H1 (cell line): ENCODE results near the gene HM13. TPM values are rescaled to one million over a fixed set of nuclear protein-coding genes. Genes with fewer than 3 reads are reported as not detected.

Source experiments
- CTCF ChIA-PET: fragments of 300-600 bp; sonication (Branson Sonifier 250); formaldehyde crosslinking; loops from one replicate; lab custom pipeline; 2021; ENCODE audit not compliant: partially characterized antibody; lab: Charles Lee
- POLR2A ChIA-PET: fragments of 300-600 bp; sonication (Branson Sonifier 250); formaldehyde crosslinking; loops from one replicate; lab custom pipeline; 2021; ENCODE audit warnings: inconsistent platforms; ENCODE audit not compliant: partially characterized antibody; lab: Charles Lee
- DNase-seq, 2 experiments: peaks; one replicate each; pipeline versions ENCODE4 v3.0.0 to v3.0.0-alpha.2; 2010 to 2022; ENCODE audit warnings: low spot score in 2 of 2, low read depth in 1 of 2, mixed read lengths in 1 of 2
- FAIRE-seq: peaks from 2 replicates; lab custom pipeline; 2011; peaks lifted over from hg19 to GRCh38; lab: Jason Lieb, UNC
- H2AFZ ChIP-seq: 2 replicates; pipeline ENCODE4 v1.8.1; 2012; ENCODE audit warnings: low read length, inconsistent platforms
- H2AK5ac ChIP-seq: 2 replicates; pipeline ENCODE4 v1.6.1; 2013; ENCODE audit warnings: low read depth, low read length
- H2BK120ac ChIP-seq: replicated peaks from 2 replicates; pipeline ENCODE3; 2013; ENCODE audit warnings: low read depth, low read length, inconsistent platforms
- H2BK12ac ChIP-seq: 2 replicates; pipeline ENCODE4 v1.6.1; 2013; ENCODE audit warnings: low read depth, low read length
- H2BK15ac ChIP-seq: 2 replicates; pipeline ENCODE4 v1.6.1; 2013; ENCODE audit warnings: low read length
- H2BK20ac ChIP-seq: 2 replicates; pipeline ENCODE4 v1.6.1; 2013; ENCODE audit warnings: low read length
- H2BK5ac ChIP-seq: 2 replicates; pipeline ENCODE4 v1.6.1; 2013; ENCODE audit warnings: low read depth, low read length
- H3K14ac ChIP-seq: 2 replicates; pipeline ENCODE4 v1.6.1; 2013; ENCODE audit warnings: inconsistent platforms; ENCODE audit not compliant: insufficient read length
- H3K18ac ChIP-seq: 2 replicates; pipeline ENCODE4 v1.6.1; 2013; ENCODE audit warnings: low read length; ENCODE audit errors: extremely low read depth
- H3K23ac ChIP-seq: 2 replicates; pipeline ENCODE4 v1.6.1; 2013; ENCODE audit warnings: inconsistent platforms; ENCODE audit not compliant: insufficient read length
- H3K23me2 ChIP-seq: 2 replicates; pipeline ENCODE4 v1.6.1; 2013; ENCODE audit warnings: low read depth, low read length
- H3K27ac ChIP-seq: 2 replicates; pipeline ENCODE4 v1.6.1; 2011; ENCODE audit warnings: low read depth, low read length, inconsistent platforms
- H3K27me3 ChIP-seq, 4 experiments: replicated peaks in 1 of 4; 1 replicate in 1 of 4; 2 replicates in 3 of 4; pipeline versions ENCODE4 v1.6.1 to v1.8.1; 2011 to 2013; ENCODE audit warnings: low read length in 3 of 4, mild to moderate bottlenecking in 3 of 4, inconsistent platforms in 2 of 4, mixed read lengths in 2 of 4, moderate library complexity in 1 of 4; ENCODE audit not compliant: control insufficient read depth in 3 of 4, insufficient read depth in 3 of 4; ENCODE audit errors: extremely low read depth in 1 of 4
- H3K36me3 ChIP-seq, 4 experiments: 2 replicates each; pipeline versions ENCODE4 v1.6.1 to v1.8.1; 2011 to 2013; ENCODE audit warnings: mild to moderate bottlenecking in 4 of 4, low read length in 3 of 4, moderate library complexity in 2 of 4, control low read depth in 1 of 4, inconsistent platforms in 1 of 4; ENCODE audit not compliant: insufficient read depth in 4 of 4, control insufficient read depth in 2 of 4
- H3K4ac ChIP-seq: replicated peaks from 2 replicates; pipeline ENCODE3; 2013; ENCODE audit warnings: low read length, low read depth, mixed read lengths, inconsistent platforms; ENCODE audit not compliant: insufficient read length
- H3K4me1 ChIP-seq, 4 experiments: replicated peaks in 1 of 4; 1 replicate in 1 of 4; 2 replicates in 3 of 4; pipeline versions ENCODE4 v1.6.1 to v1.8.1; 2011 to 2013; ENCODE audit warnings: low read length in 3 of 4, inconsistent platforms in 2 of 4, mixed read lengths in 1 of 4; ENCODE audit not compliant: insufficient read depth in 4 of 4, control insufficient read depth in 3 of 4
- H3K4me2 ChIP-seq, 2 experiments: 2 replicates each; pipeline versions ENCODE4 v1.6.1 to v1.8.1; 2011 to 2013; ENCODE audit warnings: low read depth in 2 of 2, low read length in 2 of 2, control low read depth in 1 of 2, inconsistent platforms in 1 of 2, mild to moderate bottlenecking in 1 of 2; ENCODE audit not compliant: insufficient read depth in 1 of 2
- H3K4me3 ChIP-seq, 4 experiments: fragments of 200-600, 300-600 bp in 1 of 4; sonication (generic), shearing (Covaris generic), sonication (Bioruptor Twin) in 1 of 4; 2 replicates each; pipeline versions ENCODE4 v1.5.1 to v1.8.1; 2011 to 2016; ENCODE audit warnings: low read length in 4 of 4, low read depth in 3 of 4, control low read depth in 2 of 4, inconsistent platforms in 2 of 4, mild to moderate bottlenecking in 2 of 4, mixed read lengths in 1 of 4, moderate library complexity in 1 of 4; ENCODE audit not compliant: insufficient read depth in 2 of 4; ENCODE audit errors: extremely low read depth in 1 of 4
- H3K56ac ChIP-seq: replicated peaks from 2 replicates; pipeline ENCODE3; 2013; ENCODE audit warnings: low read depth, mild to moderate bottlenecking, mixed read lengths, low read length, inconsistent platforms; ENCODE audit not compliant: insufficient read length
- H3K79me1 ChIP-seq: 2 replicates; pipeline ENCODE4 v1.6.1; 2013; ENCODE audit warnings: low read depth, low read length, control low read depth
- H3K79me2 ChIP-seq, 2 experiments: 2 replicates each; pipeline versions ENCODE4 v1.6.1 to v1.8.1; 2012 to 2013; ENCODE audit warnings: low read length in 2 of 2, mild to moderate bottlenecking in 2 of 2, inconsistent platforms in 1 of 2; ENCODE audit not compliant: insufficient read depth in 2 of 2, control insufficient read depth in 1 of 2
- H3K9ac ChIP-seq, 4 experiments: replicated peaks in 1 of 4; 1 replicate in 1 of 4; 2 replicates in 3 of 4; pipeline versions ENCODE4 v1.6.1 to v1.8.1; 2011 to 2013; ENCODE audit warnings: low read depth in 3 of 4, low read length in 3 of 4, control low read depth in 2 of 4, mild to moderate bottlenecking in 2 of 4, moderate library complexity in 2 of 4, inconsistent platforms in 1 of 4; ENCODE audit errors: extremely low read depth in 1 of 4
- H3K9me3 ChIP-seq, 2 experiments: 2 replicates each; pipeline versions ENCODE4 v1.6.1 to v1.8.1; 2012 to 2013; ENCODE audit warnings: mild to moderate bottlenecking in 2 of 2, moderate library complexity in 2 of 2, control low read depth in 1 of 2, inconsistent platforms in 1 of 2, low read depth in 1 of 2, low read length in 1 of 2, mixed read lengths in 1 of 2; ENCODE audit not compliant: insufficient read depth in 2 of 2
- H4K20me1 ChIP-seq, 2 experiments: replicated peaks in 1 of 2; 2 replicates each; pipeline versions ENCODE3 to v1.8.1; 2011 to 2013; ENCODE audit warnings: inconsistent platforms in 2 of 2, low read length in 2 of 2, mild to moderate bottlenecking in 1 of 2; ENCODE audit not compliant: insufficient read depth in 2 of 2, control insufficient read depth in 1 of 2
- H4K5ac ChIP-seq: 2 replicates; pipeline ENCODE4 v1.6.1; 2013; ENCODE audit warnings: low read length, low read depth, mixed read lengths, inconsistent platforms; ENCODE audit not compliant: insufficient read length
- H4K8ac ChIP-seq: 2 replicates; pipeline ENCODE4 v1.8.0; 2013; ENCODE audit warnings: mild to moderate bottlenecking, moderate library complexity, low read length, inconsistent platforms; ENCODE audit not compliant: insufficient read depth; ENCODE audit errors: extremely low read depth
- H4K91ac ChIP-seq: replicated peaks from 2 replicates; pipeline ENCODE3; 2013; ENCODE audit warnings: low read length, mixed read lengths, inconsistent platforms; ENCODE audit not compliant: insufficient read length
- BCL11A ChIP-seq, 2 experiments: IDR thresholded peaks; one replicate each; pipeline ENCODE4 v1.6.1; 2011; ENCODE audit warnings: low read depth in 2 of 2, low read length in 2 of 2, mild to moderate bottlenecking in 2 of 2
- CHD1 ChIP-seq: IDR thresholded peaks from 2 replicates; pipeline ENCODE4 v1.6.1; 2012; ENCODE audit warnings: low read depth, low read length, improper control_type of control experiment
- EP300 ChIP-seq, 2 experiments: IDR thresholded peaks; 1 replicate in 1 of 2; 2 replicates in 1 of 2; pipeline ENCODE4 v1.6.1; 2011 to 2012; ENCODE audit warnings: low read depth in 2 of 2, low read length in 2 of 2, mild to moderate bottlenecking in 2 of 2, borderline replicate concordance in 1 of 2, inconsistent platforms in 1 of 2, moderate library complexity in 1 of 2
- EZH2 ChIP-seq: fragments of 200-600 bp; sonication (generic); IDR thresholded peaks from 2 replicates; pipeline ENCODE4 v1.7.1; 2012; ENCODE audit warnings: low read depth, mild to moderate bottlenecking, moderate library complexity, low read length, inconsistent platforms; ENCODE audit not compliant: severe bottlenecking
- FOSL1 ChIP-seq: IDR thresholded peaks from 2 replicates; pipeline ENCODE4 v1.6.1; 2011; ENCODE audit warnings: mild to moderate bottlenecking, low read depth, low read length, moderate library complexity; ENCODE audit not compliant: insufficient read depth
- KDM5A ChIP-seq: fragments of 200-600 bp; IDR thresholded peaks from 2 replicates; pipeline ENCODE4 v1.7.1; 2012; ENCODE audit warnings: mild to moderate bottlenecking, low read length, inconsistent platforms, mixed read lengths
- MAFK ChIP-seq: IDR thresholded peaks from 2 replicates; pipeline ENCODE4 v1.6.1; 2012; ENCODE audit warnings: low read depth, mild to moderate bottlenecking, improper control_type of control experiment, low read length
- POLR2AphosphoS5 ChIP-seq: IDR thresholded peaks from 2 replicates; pipeline ENCODE4 v1.6.1; 2011; ENCODE audit warnings: low read depth, low read length
- RAD21 ChIP-seq, 2 experiments: IDR thresholded peaks in 1 of 2; conservative IDR thresholded peaks in 1 of 2; 2 replicates each; pipeline ENCODE4 v1.6.1; 2011; ENCODE audit warnings: low read depth in 2 of 2, low read length in 2 of 2, improper control_type of control experiment in 1 of 2, inconsistent platforms in 1 of 2, mild to moderate bottlenecking in 1 of 2, moderate library complexity in 1 of 2
- RBBP5 ChIP-seq: IDR thresholded peaks from 2 replicates; pipeline ENCODE4 v1.7.1; 2012; ENCODE audit warnings: low read depth, mild to moderate bottlenecking, inconsistent platforms, low read length, moderate library complexity, borderline replicate concordance
- RFX5 ChIP-seq: IDR thresholded peaks from 2 replicates; pipeline ENCODE4 v1.6.1; 2011; ENCODE audit warnings: low read depth, low read length, improper control_type of control experiment, borderline replicate concordance
- SIRT6 ChIP-seq: IDR thresholded peaks from one replicate; pipeline ENCODE4 v1.7.1; 2012; ENCODE audit warnings: low read length, inconsistent platforms
- SIX5 ChIP-seq: IDR thresholded peaks from 2 replicates; pipeline ENCODE4 v1.6.1; 2011; ENCODE audit warnings: mild to moderate bottlenecking, low read depth, low read length
- SP4 ChIP-seq: IDR thresholded peaks from 2 replicates; pipeline ENCODE4 v1.6.1; 2012; ENCODE audit warnings: low read length, inconsistent platforms
- TAF1 ChIP-seq: IDR thresholded peaks from 2 replicates; pipeline ENCODE4 v1.6.1; 2011; ENCODE audit warnings: mild to moderate bottlenecking, low read depth, low read length
- WGBS, 2 experiments: shearing (Covaris generic) in 1 of 2; methylation state at CpG; one replicate each; pipeline versions ENCODE4 v1.1.6 to v1.1.7; 2013 to 2015; ENCODE audit warnings: low lambda C conversion rate in 2 of 2, mixed read lengths in 2 of 2, inconsistent platforms in 1 of 2, low coverage in 1 of 2, missing lambda C conversion rate in 1 of 2; ENCODE audit not compliant: insufficient replicate concordance in 2 of 2, insufficient coverage in 1 of 2, insufficient read length in 1 of 2; ENCODE audit errors: extremely low coverage in 1 of 2, missing lambda C conversion rate in 1 of 2; 5-methylcytosine and 5-hydroxymethylcytosine counted together
- polyA plus RNA-seq, 7 experiments: library from polyadenylated mRNA; depleted of rRNA in 3 of 7; stranded (reverse) in 5 of 7; unstranded in 2 of 7; fragments of >200 nt in 5 of 7; fragments of 200-250 nt in 2 of 7; gene quantifications; 1 replicate in 5 of 7; 2 replicates in 1 of 7; 4 replicates in 1 of 7; pipeline versions ENCODE4 v1.2.1 to v1.2.3, GENCODE V29; 2011 to 2013; ENCODE audit warnings: missing spikeins in 2 of 7, mixed read lengths in 2 of 7
- total RNA-seq: library from RNA; stranded (reverse); fragmentation: NEBNext Ultra II Directional; extraction: Animal tissue kit (Norgen Biotek cat#: 25700); gene quantifications from 2 replicates; pipeline ENCODE4 v1.2.1, GENCODE V29; 2021

Gene HM13
- total and polyA plus RNA-seq, 2 of the 8 experiments (the other 6 are each of a cell fraction or from before 2014, with no cell fraction given) = 118 to 183 TPM

GRCh38 chr20:31522731-31523130 is 8.5 kb downstream of the HM13 start:
- H4K5ac ChIP-seq = no peak overlapping the region
- H4K91ac ChIP-seq = no peak overlapping the region
- H3K23ac ChIP-seq = no peak overlapping the region
- H2AFZ ChIP-seq = no peak overlapping the region
- H2BK20ac ChIP-seq = no peak overlapping the region
- H2BK15ac ChIP-seq = no peak overlapping the region
- H3K27me3 ChIP-seq = no peaks in the 10 kb centered on the region
- FAIRE-seq (no peak), DNase-seq (no peak)
- CTCF ChIA-PET = interaction anchor here (0.7 to 4.2 kb wide), 4 partner anchors 28 to 90 kb away, joined by 3 to 17 read pairs (median 10); no protein-coding TSS in a partner anchor
- H3K9me3 ChIP-seq = no peaks in the 10 kb centered on the region
- peaks cover 6 to 15% of the 10 kb centered on the region in 2 experiments for H4K20me1 ChIP-seq
- 93% methylated on average over 6 of the region's 6 CpGs; no CpG with 5 or more reads in 1 of the 2 experiments for WGBS, 2 experiments
- H2BK12ac ChIP-seq = no peak overlapping the region
- H3K4me3 ChIP-seq = no peak overlapping the region
- H4K8ac ChIP-seq = no peak overlapping the region
- no peak overlapping the region for H3K14ac ChIP-seq
- no peak overlapping the region for H3K27ac ChIP-seq
- peaks cover 3% of the 10 kb centered on the region for H3K79me1 ChIP-seq
- no peak overlapping the region for H3K56ac ChIP-seq
- H3K4me2 ChIP-seq = no peak overlapping the region
- no peak overlapping the region for H2BK120ac ChIP-seq
- peaks cover 0 to 38% of the 10 kb centered on the region in 2 experiments; a peak in 2 of 4 replicates for H3K79me2 ChIP-seq
- H3K4ac ChIP-seq = no peak overlapping the region
- H3K23me2 ChIP-seq = no peaks in the 10 kb centered on the region
- H3K9ac ChIP-seq = no peak overlapping the region
- no peaks in the 10 kb centered on the region for H3K4me1 ChIP-seq
- H3K36me3 ChIP-seq = peaks cover 4 to 9% (median 7%) of the 10 kb centered on the region in 4 experiments; a peak in 5 of 8 replicates
- H2BK5ac ChIP-seq = no peak overlapping the region
- H3K18ac ChIP-seq = no peak overlapping the region
- POLR2A ChIA-PET = interaction anchor here (1.0 kb wide), 1 partner anchor 16 kb away, joined by 4 read pairs; no protein-coding TSS in a partner anchor
- H2AK5ac ChIP-seq = no peak overlapping the region
- TF ChIP-seq RFX5 (no peak), MAFK (no peak), RBBP5 (no peak), CHD1 (no peak), EZH2 (no peak), FOSL1 (no peak), TAF1 (no peak), SIRT6 (no peak), BCL11A (IDR thresholded peaks at IDR 0.05; ENCODE audit: low read depth in 2 of 2, low read length in 2 of 2) (no peak), RAD21 (IDR thresholded peaks at IDR 0.05 in 1 of 2, conservative IDR thresholded peaks at IDR 0.05 in 1 of 2; ENCODE audit: low read depth in 2 of 2, low read length in 2 of 2) (no peak), SIX5 (no peak), EP300 (IDR thresholded peaks at IDR 0.05; ENCODE audit: borderline replicate concordance in 1 of 2, low read depth in 2 of 2, low read length in 2 of 2) (no peak), SP4 (no peak), KDM5A (no peak), POLR2AphosphoS5 (no peak)
